Measurements from ENCODE around the gene CFAP77. TPM values are rescaled to one million over a fixed set of nuclear protein-coding genes. Genes with fewer than 3 reads are reported as not detected.
"Not testable (repeated sequence)": the region's sequence is repeated elsewhere in the genome, so short reads cannot be mapped to it uniquely, and the experiment has no call there.

The CFAP77 gene
- 2.0 TPM for total RNA-seq
- long read RNA-seq, transcript CFAP77-203 (6 exons, 1,638 nt) = major isoform, 5 of 9 reads
- long read RNA-seq, partial matches to known transcripts = 2 of 9 reads
- long read RNA-seq, other reads (novel, unspliced or antisense) = 2 of 9 reads

DNA sequence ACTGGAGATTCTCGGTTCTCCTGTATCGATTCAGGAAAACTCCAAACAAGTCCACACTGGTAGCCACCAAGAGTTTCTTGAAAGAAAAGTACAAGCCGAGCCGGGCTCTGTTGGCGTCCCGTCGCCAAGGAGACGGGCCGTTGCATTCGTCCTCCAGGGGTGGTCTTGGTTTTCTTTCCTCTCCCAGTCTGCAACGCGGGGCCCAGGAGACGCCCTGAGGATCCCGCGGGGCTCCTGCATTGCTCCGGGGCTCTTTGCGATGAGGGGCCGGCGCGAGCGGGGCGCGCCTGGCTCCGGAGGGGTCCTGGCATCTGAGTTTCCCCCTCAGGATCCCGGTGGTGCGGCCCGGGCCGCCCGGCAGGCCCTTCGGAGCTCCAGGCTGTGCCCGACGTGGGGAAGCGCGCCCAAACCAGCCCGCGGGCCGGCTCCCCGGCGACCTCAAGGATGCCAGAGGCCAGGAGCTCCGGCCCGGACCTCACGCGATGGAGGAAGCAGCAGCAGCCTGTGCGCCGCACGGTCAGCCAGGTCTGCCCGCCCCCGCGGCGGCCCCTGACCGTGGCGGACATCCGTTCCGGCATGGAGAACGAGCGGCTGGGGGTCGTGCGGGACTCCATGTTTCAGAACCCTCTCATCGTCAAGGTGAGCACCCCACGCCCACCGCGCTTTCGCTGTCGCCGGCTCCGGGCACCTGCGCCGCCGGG lies at the start of gene CFAP77:
CFAP77 (plus strand) TSS at position 384 of the 701 bp plus-strand sequence; CDS start at position 445, 61 bp downstream.
- peak; percentile 63 for ATAC-seq (ENCODE audit: poor library complexity)
- intact Hi-C loops (cut with DNase I) = loop anchor here (5.0 kb wide), 1 partner anchor 392 kb away; no protein-coding TSS in a partner anchor
- peak; percentile 69 for DNase-seq

GRCh38 chr9:132364068-132364467 lies 45.9 kb upstream of the CFAP77 start:
- no peak for DNase-seq
- intact Hi-C loops (cut with DNase I) = no loop called here
- no peak for ATAC-seq (ENCODE audit: poor library complexity)

DNA sequence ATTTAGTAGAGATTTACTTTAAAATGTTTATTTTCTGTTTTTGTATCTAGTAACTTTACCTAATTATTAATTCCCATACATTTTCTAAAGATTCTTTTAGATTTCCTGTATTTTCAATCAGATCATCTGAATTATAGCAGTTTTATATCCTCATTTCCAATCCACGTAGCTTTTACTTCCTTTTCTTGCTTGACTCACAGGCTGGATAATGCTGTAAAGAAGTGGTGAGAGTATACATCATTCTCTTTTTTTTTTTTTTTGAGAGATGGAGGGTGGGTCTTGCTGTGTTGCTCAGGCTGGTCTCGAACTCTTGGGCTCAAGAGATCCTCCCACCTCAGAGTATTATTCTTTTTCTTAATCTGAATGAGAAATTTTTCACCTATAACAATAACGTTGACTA lies 44.0 kb upstream of the CFAP77 start:
- no peak for ATAC-seq (ENCODE audit: poor library complexity)

GRCh38 chr9:132366481-132366880 lies 43.5 kb upstream of the CFAP77 start:
- intact Hi-C loops (cut with DNase I) = no loop called here
- DNase-seq = no peak
- ATAC-seq (ENCODE audit: poor library complexity) = no peak

More for the DNA sequence above, 44.0 kb upstream of the CFAP77 start:
- intact Hi-C loops (cut with DNase I) = no loop called here
- DNase-seq = no peak

DNA sequence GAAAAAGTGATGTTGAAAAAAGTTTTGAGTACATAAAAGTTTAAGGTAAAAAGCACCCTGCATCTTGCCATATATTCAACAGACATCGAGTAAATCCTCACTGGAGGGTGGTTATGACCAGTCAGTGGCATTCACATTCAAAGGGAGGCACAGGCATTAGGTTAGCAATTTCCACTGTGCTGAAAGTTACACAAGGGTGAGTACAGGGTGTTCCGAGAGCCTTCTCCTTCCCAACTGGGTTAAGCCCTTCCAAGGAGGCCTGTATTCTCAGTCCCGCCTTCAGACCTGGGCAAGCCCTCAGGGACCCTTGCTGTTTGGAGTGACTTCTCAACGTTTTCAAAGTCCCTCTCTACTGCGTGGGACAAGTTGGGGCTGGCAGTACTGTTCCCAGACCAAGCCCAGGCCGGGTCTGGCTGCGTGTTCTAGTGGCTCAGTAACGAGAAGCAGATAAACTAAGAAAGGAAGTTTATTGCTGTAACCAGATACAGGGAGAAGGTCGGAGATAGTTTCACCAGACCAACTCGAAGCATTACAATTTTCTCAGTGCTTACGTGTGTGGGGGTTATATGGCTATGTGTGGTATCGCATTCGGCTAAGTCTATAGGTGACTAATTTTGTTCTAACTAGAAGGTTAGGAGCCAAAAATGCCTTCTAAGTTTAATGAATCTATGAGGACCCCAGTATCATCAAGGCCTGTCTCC lies 42.2 kb upstream of the CFAP77 start:
- ATAC-seq (ENCODE audit: poor library complexity) (no peak), DNase-seq (no peak)
- intact Hi-C loops (cut with DNase I) = no loop called here

GRCh38 chr9:132369421-132369820 lies 40.6 kb upstream of the CFAP77 start:
- intact Hi-C loops (cut with DNase I) = no loop called here
- no peak for DNase-seq
- no peak for ATAC-seq (ENCODE audit: poor library complexity)

GRCh38 chr9:132370592-132370991 lies 39.4 kb upstream of the CFAP77 start:
- no peak for DNase-seq
- intact Hi-C loops (cut with DNase I) = no loop called here
- no peak for ATAC-seq (ENCODE audit: poor library complexity)

DNA sequence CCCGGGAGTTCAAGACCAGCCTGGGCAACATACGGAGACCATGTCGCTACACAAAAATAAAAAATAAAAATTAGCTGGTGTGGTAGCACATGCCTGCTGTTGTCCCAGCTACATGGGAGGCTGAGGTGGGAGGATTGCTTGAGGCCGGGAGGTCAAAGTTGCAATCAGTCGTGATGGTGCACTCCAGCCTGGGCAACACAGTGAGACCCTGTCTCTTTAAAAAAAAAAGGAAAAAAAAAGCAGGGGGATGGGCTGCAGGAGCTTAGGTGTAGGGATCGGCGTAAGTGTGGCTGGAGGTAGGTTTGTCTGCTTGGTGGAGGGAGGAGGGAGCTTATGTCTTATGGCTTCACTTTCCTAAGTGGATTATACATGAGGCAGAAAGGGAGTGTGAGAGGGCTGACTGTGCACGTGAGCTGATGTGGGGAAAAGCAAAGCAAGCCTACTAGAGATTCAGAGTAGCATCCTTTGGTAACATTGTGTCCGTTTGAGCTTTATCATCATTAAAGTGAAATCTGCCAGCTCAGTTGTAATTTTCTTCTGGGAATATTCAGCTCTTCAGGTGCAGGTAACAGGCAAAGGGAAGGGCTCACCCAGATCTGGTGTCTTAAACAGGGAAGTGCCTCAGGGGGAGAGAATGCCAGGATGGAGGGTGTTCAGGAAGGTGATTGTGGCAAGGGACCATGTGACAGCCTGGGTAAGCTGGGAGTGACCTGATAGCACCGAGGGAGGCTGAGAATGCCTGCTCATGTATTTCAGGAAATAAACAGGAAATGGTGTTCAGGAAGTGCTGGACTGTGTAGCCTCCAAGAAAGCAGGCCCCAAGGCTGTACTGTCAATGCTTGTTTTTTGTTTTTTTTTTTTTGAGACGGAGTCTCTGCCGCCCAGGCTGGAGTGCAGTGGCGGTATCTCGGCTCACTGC lies 37.6 kb upstream of the CFAP77 start:
- DNase-seq (peak; percentile 50), ATAC-seq (ENCODE audit: poor library complexity) (peak; percentile 80)
- intact Hi-C loops (cut with DNase I) = no loop called here

- DNase-seq; ATAC-seq (ENCODE audit: poor library complexity); intact Hi-C loops (cut with DNase I): not testable (repeated sequence)
Observed at GRCh38 chr9:132377769-132378168, 32.2 kb upstream of the CFAP77 start.

DNA sequence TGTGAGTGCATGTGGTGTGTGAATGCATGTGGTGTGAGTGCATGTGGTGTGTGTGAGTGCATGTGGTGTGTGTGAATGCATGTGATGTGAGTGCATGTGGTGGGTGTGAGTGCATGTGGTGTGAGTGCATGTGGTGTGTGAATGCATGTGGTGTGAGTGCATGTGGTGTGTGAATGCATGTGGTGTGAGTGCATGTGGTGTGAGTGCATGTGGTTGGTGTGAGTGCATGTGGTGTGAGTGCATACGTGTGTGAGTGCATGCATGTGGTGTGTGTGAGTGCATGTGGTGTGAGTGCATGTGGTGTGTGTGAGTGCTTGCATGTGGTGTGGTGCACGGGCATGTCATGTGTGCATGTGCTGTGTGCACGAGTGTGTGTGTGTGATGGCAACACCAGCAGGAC lies 31.6 kb upstream of the CFAP77 start:
- intact Hi-C loops (cut with DNase I); DNase-seq; ATAC-seq (ENCODE audit: poor library complexity): not testable (repeated sequence)

DNA sequence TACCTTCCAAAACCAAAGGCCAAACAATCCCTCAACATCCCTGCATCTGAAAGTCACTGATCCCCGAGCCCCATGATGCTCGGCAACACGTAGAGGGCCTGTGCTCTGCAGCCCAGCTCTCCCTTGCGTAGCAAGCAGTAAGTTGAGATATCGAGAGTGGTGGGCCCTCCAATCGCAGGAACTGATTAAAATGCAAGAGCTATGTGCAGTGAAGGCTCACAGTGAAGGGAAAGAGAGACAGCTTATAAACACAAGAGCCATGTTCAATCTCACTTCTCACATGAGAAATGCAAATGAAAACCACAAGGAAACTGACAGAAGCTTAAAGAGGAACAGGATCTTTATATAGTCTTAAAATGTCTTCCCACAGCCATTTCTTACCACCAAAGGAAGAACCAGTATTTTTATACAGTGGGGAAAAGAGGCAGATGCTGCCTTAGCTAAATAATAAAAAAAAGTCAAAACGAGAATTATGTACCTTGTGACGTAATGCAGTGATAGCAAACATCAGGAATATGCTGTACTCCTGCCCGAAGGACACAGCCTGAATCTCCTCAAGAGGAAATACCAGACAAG lies 28.0 kb upstream of the CFAP77 start:
- DNase-seq (no peak), ATAC-seq (ENCODE audit: poor library complexity) (no peak)
- intact Hi-C loops (cut with DNase I) = no loop called here

GRCh38 chr9:132383462-132383883 lies 26.5 kb upstream of the CFAP77 start:
- ATAC-seq (ENCODE audit: poor library complexity) (no peak), DNase-seq (no peak)
- intact Hi-C loops (cut with DNase I) = no loop called here

- DNase-seq (no peak), ATAC-seq (ENCODE audit: poor library complexity) (no peak)
- intact Hi-C loops (cut with DNase I) = no loop called here
Observed at GRCh38 chr9:132384376-132384775, 25.6 kb upstream of the CFAP77 start.

- ATAC-seq (ENCODE audit: poor library complexity) = no peak
- intact Hi-C loops (cut with DNase I) = no loop called here
- DNase-seq = no peak
Observed at GRCh38 chr9:132387133-132387532, 22.9 kb upstream of the CFAP77 start.

DNA sequence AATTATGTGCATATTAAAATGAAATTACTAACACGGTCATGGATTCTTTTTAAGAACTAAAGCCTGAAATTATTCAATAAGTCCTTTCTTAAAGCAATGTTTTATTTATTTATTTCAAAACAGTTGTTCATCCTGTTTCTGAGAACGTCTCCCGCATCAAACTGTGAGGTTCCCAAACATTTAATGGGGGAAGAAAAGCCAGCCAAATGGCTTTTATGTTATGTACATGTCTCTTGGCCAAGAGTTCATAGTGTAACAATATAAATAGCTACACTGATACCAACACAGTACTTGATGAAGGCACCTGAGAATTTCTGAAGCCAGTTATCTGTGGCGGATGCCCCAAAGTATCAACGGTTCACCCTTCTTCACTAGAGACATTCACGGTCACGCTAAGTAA lies 19.0 kb upstream of the CFAP77 start:
- intact Hi-C loops (cut with DNase I) = no loop called here
- peak; percentile 12 for ATAC-seq (ENCODE audit: poor library complexity)
- DNase-seq = no peak

DNA sequence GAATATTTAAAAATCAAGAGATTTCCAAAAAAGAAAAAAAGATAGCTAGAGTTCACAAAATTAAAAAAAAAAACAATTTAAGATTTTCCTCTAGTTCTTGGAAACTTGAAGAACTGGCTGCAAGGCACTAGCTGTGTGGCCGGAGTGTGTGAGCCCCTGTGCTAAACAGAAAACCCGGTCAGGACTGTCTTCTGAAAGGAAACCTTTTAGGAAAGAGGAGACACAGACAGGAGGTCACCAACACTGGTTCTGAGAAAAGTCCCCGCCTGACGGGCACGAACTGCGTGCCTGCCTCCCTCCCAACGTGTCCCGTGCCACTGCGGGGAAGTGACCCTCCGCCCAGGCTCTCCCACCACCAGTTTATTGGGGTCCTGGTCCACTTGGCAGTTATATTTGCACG lies 18.6 kb upstream of the CFAP77 start:
- DNase-seq = no peak
- ATAC-seq (ENCODE audit: poor library complexity) = no peak
- intact Hi-C loops (cut with DNase I) = no loop called here

GRCh38 chr9:132395560-132395959 lies 14.5 kb upstream of the CFAP77 start:
- DNase-seq = no peak
- intact Hi-C loops (cut with DNase I) = no loop called here
- ATAC-seq (ENCODE audit: poor library complexity) = no peak

- ATAC-seq (ENCODE audit: poor library complexity) = no peak
- DNase-seq = no peak
- intact Hi-C loops (cut with DNase I) = no loop called here
Observed at GRCh38 chr9:132401824-132402223, 8.2 kb upstream of the CFAP77 start.

All from Right ventricle myocardium superior (tissue), 1 donor.